Measurements from ENCODE around the gene NANP. TPM values are rescaled to one million over a fixed set of nuclear protein-coding genes. Genes with fewer than 3 reads are reported as not detected.

NANP gene
- total and polyA plus RNA-seq, 4 donors, result 1.5 to 5.0 (median 3.2) TPM

DNA sequence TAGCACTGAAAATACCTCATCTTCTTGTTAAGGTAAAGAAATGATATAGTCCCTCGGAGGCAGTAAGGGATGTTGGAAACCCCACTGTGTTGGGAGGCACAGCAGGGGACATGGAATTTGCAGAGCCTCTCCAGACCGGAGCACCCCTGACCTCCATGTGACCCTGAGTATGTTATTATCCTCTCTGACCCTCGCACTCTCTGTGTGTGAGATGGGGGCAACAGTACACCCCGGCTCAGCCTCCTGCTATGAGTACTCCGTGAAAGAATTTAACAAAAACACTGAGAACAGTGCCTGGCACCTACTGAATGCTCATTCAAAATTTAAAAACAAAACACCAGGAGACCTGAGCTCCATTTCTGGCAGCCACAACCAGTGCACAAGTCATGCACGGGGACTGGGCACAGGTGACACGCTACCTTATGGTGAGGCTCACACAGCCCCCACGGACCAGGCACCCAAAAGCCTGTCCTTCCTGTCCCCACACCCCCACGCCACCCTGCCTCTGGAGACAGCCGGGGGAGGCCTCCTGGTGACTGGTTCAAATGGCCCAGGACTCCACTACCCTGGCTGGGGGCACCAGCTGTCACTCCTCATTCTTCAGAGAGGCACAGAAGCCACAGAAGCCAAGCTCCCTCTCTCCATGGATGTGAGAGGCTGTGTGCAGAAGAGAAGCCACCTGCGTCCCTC lies 44.6 kb downstream of the NANP start:
- TF ChIP-seq TAF1 (conservative IDR thresholded peaks at IDR 0.05) (no peak), HNF4A (conservative IDR thresholded peaks at IDR 0.05) (no peak), JUND (IDR thresholded peaks at IDR 0.05) (no peak)
- TF ChIP-seq, protein P1, sequence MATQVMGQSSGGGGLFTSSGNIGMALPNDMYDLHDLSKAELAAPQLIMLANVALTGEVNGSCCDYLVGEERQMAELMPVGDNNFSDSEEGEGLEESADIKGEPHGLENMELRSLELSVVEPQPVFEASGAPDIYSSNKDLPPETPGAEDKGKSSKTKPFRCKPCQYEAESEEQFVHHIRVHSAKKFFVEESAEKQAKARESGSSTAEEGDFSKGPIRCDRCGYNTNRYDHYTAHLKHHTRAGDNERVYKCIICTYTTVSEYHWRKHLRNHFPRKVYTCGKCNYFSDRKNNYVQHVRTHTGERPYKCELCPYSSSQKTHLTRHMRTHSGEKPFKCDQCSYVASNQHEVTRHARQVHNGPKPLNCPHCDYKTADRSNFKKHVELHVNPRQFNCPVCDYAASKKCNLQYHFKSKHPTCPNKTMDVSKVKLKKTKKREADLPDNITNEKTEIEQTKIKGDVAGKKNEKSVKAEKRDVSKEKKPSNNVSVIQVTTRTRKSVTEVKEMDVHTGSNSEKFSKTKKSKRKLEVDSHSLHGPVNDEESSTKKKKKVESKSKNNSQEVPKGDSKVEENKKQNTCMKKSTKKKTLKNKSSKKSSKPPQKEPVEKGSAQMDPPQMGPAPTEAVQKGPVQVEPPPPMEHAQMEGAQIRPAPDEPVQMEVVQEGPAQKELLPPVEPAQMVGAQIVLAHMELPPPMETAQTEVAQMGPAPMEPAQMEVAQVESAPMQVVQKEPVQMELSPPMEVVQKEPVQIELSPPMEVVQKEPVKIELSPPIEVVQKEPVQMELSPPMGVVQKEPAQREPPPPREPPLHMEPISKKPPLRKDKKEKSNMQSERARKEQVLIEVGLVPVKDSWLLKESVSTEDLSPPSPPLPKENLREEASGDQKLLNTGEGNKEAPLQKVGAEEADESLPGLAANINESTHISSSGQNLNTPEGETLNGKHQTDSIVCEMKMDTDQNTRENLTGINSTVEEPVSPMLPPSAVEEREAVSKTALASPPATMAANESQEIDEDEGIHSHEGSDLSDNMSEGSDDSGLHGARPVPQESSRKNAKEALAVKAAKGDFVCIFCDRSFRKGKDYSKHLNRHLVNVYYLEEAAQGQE (IDR thresholded peaks at IDR 0.05), result no peak
- TF ChIP-seq, protein P2, sequence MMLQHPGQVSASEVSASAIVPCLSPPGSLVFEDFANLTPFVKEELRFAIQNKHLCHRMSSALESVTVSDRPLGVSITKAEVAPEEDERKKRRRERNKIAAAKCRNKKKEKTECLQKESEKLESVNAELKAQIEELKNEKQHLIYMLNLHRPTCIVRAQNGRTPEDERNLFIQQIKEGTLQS (IDR thresholded peaks at IDR 0.05), result no peak
- TF ChIP-seq, protein P3, sequence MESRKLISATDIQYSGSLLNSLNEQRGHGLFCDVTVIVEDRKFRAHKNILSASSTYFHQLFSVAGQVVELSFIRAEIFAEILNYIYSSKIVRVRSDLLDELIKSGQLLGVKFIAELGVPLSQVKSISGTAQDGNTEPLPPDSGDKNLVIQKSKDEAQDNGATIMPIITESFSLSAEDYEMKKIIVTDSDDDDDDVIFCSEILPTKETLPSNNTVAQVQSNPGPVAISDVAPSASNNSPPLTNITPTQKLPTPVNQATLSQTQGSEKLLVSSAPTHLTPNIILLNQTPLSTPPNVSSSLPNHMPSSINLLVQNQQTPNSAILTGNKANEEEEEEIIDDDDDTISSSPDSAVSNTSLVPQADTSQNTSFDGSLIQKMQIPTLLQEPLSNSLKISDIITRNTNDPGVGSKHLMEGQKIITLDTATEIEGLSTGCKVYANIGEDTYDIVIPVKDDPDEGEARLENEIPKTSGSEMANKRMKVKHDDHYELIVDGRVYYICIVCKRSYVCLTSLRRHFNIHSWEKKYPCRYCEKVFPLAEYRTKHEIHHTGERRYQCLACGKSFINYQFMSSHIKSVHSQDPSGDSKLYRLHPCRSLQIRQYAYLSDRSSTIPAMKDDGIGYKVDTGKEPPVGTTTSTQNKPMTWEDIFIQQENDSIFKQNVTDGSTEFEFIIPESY (IDR thresholded peaks at IDR 0.05), result no peak
- DNase-seq (ENCODE audit: low spot score), result no peak
- Histone ChIP-seq H3K36me3 (ENCODE audit: control insufficient read depth in 4 of 4, insufficient read depth in 3 of 4, low read depth in 1 of 4, low read length in 3 of 4) (no peaks in the 10 kb centered on the region), H3K27ac (ENCODE audit: low read depth in 1 of 2, low read length in 2 of 2) (no peak overlapping the region), H3K27me3 (ENCODE audit: control insufficient read depth in 4 of 4, insufficient read depth in 4 of 4, low read length in 3 of 4) (no peaks in the 10 kb centered on the region), H3K9me3 (ENCODE audit: control insufficient read depth in 4 of 4, low read length in 3 of 4) (no peaks in the 10 kb centered on the region), H3K4me1 (ENCODE audit: control insufficient read depth in 4 of 4, insufficient read depth in 4 of 4, low read length in 3 of 4) (no peaks in the 10 kb centered on the region), H3K4me3 (ENCODE audit: low read depth in 1 of 3, low read length in 3 of 3) (no peak overlapping the region), H3K9ac (ENCODE audit: low read depth in 1 of 2, low read length in 2 of 2) (no peak overlapping the region)
- 84% methylated on average over 11 of the region's 11 CpGs for WGBS

DNA sequence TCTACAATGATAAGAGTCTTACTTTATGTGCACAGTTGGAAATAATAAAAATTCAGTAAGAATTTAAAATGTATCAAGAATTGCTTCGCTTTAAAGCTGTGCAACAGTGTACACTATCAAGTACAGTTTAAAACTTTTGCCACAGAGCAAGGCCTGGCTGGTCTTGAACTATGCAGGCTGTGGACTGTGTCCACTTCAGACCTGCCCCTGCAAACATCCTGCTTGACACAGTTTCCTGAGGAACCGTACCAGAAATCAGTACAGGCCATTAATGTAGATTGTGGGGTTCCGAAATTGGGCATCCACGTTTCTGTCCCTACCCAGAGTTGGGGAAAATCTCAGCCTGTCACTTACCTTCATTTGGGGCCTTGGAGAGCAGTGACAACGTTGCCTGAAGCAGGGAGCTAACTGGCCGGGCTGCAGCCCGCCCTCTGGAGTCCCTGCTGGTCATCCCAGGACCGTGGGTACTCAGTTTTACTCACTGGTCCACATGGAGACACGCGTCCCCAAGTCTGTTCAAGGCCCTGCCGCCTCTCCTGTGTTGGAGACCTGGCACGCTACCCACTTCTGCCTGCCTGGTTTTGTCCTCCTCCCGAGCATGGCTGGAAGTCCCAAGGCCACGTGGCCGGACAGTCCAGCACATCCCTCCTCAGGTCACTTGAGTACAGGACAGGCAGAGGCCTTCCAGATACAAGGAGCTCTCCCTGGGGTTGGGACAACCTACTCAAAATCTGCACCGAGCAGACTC lies 46.9 kb downstream of the NANP start:
- TF ChIP-seq FOXA1 (IDR thresholded peaks at IDR 0.05) (no peak), EGR1 (IDR thresholded peaks at IDR 0.05; ENCODE audit: low read depth in 2 of 2) (no peak), SP1 (IDR thresholded peaks at IDR 0.05) (no peak), NR2F2 (IDR thresholded peaks at IDR 0.05) (no peak), RXRA (IDR thresholded peaks at IDR 0.05) (no peak), FOXA2 (IDR thresholded peaks at IDR 0.05) (no peak)
- TF ChIP-seq, protein P3 (IDR thresholded peaks at IDR 0.05), result no peak
- TF ChIP-seq, protein P1 (IDR thresholded peaks at IDR 0.05), result no peak
- TF ChIP-seq, protein P2 (IDR thresholded peaks at IDR 0.05), result no peak
- DNase-seq (ENCODE audit: low spot score), result no peak
- Histone ChIP-seq H3K4me3 (ENCODE audit: low read depth in 1 of 3, low read length in 3 of 3) (no peak overlapping the region), H3K9me3 (ENCODE audit: control insufficient read depth in 4 of 4, low read length in 3 of 4) (no peaks in the 10 kb centered on the region), H3K27ac (ENCODE audit: low read depth in 1 of 2, low read length in 2 of 2) (no peak overlapping the region), H3K4me1 (ENCODE audit: control insufficient read depth in 4 of 4, insufficient read depth in 4 of 4, low read length in 3 of 4) (no peaks in the 10 kb centered on the region), H3K36me3 (ENCODE audit: control insufficient read depth in 4 of 4, insufficient read depth in 3 of 4, low read depth in 1 of 4, low read length in 3 of 4) (peaks cover 0 to 1% (median 0%) of the 10 kb centered on the region in 4 donors), H3K27me3 (ENCODE audit: control insufficient read depth in 4 of 4, insufficient read depth in 4 of 4, low read length in 3 of 4) (no peaks in the 10 kb centered on the region), H3K9ac (ENCODE audit: low read depth in 1 of 2, low read length in 2 of 2) (no peak overlapping the region)
- WGBS, result 86% methylated on average over 16 of the region's 16 CpGs
